ENCODE results near the gene RAD21L1.
A peak's percentile ranks its signal among the peaks of the same experiment; 100 is the strongest.

RAD21L1 gene

GRCh38 chr20:1301031-1301529 lies 75.2 kb downstream of the RAD21L1 start:
- ATAC-seq, result peak; percentile 42

DNA sequence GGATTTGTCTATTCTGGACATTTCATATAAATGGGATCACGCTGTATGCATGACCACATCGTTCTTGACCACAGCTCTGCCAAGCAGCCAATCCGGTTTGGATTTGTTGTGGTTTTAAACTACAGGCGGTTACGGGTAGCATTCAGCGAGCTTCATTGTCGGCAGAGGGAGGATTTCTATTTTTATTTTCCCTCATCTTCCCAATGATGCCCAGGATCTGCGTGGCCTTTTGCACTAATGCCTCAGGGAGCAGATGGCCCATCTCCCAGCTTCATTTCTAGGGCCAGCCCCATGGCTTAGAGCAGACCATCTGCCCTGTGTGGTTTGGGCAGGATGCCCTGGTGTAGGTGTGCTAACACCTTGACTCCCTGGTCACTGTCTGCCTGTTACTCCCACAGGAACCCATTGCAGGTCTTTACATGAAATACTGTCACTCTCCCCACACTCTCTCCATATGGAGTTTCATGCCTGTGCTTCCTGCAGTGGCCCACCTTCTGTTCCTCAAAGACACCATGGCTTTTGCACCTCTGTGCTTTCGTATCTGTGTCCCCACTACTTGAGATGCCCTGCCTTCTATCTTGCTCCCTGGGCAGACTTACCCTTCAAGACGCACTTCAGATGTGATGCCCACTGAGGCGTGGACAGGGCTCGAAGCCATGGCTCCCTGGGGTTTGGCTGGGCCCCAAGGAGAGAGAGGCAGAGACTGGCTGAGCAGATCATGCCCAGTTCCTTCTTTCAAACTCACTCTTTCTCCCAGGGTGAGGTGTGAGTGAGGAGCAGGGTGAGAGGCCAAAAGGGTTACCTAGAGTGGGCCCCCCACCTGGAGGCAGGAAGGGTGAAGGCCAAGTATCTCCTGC lies 77.1 kb downstream of the RAD21L1 start:
- no peak for ATAC-seq
- TF ChIP-seq SNAI2 (CRISPR knock-in tag; IDR thresholded peaks at IDR 0.05), result no peak
- TF ChIP-seq PPARA (CRISPR knock-in tag; IDR thresholded peaks at IDR 0.05; ENCODE audit: borderline replicate concordance), result no peak
- TF ChIP-seq, protein P1, sequence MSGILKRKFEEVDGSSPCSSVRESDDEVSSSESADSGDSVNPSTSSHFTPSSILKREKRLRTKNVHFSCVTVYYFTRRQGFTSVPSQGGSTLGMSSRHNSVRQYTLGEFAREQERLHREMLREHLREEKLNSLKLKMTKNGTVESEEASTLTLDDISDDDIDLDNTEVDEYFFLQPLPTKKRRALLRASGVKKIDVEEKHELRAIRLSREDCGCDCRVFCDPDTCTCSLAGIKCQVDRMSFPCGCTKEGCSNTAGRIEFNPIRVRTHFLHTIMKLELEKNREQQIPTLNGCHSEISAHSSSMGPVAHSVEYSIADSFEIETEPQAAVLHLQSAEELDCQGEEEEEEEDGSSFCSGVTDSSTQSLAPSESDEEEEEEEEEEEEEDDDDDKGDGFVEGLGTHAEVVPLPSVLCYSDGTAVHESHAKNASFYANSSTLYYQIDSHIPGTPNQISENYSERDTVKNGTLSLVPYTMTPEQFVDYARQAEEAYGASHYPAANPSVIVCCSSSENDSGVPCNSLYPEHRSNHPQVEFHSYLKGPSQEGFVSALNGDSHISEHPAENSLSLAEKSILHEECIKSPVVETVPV (CRISPR knock-in tag; IDR thresholded peaks at IDR 0.05), result no peak
- no peak for TF ChIP-seq ZNF8 (CRISPR knock-in tag; IDR thresholded peaks at IDR 0.05)
- TF ChIP-seq ZNF565 (CRISPR knock-in tag; conservative IDR thresholded peaks at IDR 0.05; ENCODE audit: low read depth), result no peak
- no peak for TF ChIP-seq GLIS3 (CRISPR knock-in tag; IDR thresholded peaks at IDR 0.05)
- TF ChIP-seq ESRRG (CRISPR knock-in tag; IDR thresholded peaks at IDR 0.05), result no peak
- TF ChIP-seq ZFP3 (CRISPR knock-in tag; IDR thresholded peaks at IDR 0.05), result no peak

More at GRCh38 chr20:1301031-1301529, 75.2 kb downstream of the RAD21L1 start:
- TF ChIP-seq CREB5 (CRISPR knock-in tag; IDR thresholded peaks at IDR 0.05; ENCODE audit: low read depth) (no peak), TOX (CRISPR knock-in tag; IDR thresholded peaks at IDR 0.05; ENCODE audit: borderline replicate concordance) (no peak), ZNF565 (CRISPR knock-in tag; conservative IDR thresholded peaks at IDR 0.05; ENCODE audit: low read depth) (no peak), RARB (CRISPR knock-in tag; IDR thresholded peaks at IDR 0.05) (no peak), TCF4 (CRISPR knock-in tag; IDR thresholded peaks at IDR 0.05; ENCODE audit: borderline replicate concordance) (no peak), ISL1 (CRISPR knock-in tag; IDR thresholded peaks at IDR 0.05) (no peak), TSHZ2 (CRISPR knock-in tag; IDR thresholded peaks at IDR 0.05) (no peak), ZFP3 (CRISPR knock-in tag; IDR thresholded peaks at IDR 0.05) (no peak), ARNTL (CRISPR knock-in tag; IDR thresholded peaks at IDR 0.05; ENCODE audit: borderline replicate concordance, low read depth) (no peak), SNAI2 (CRISPR knock-in tag; IDR thresholded peaks at IDR 0.05) (no peak), ZFP30 (CRISPR knock-in tag; IDR thresholded peaks at IDR 0.05) (no peak)
- TF ChIP-seq, protein P1 (CRISPR knock-in tag; IDR thresholded peaks at IDR 0.05), result no peak

- TF ChIP-seq, protein P1 (CRISPR knock-in tag; IDR thresholded peaks at IDR 0.05), result no peak
- TF ChIP-seq SNAI2 (CRISPR knock-in tag; IDR thresholded peaks at IDR 0.05) (no peak), TOX (CRISPR knock-in tag; IDR thresholded peaks at IDR 0.05; ENCODE audit: borderline replicate concordance) (no peak), TCF4 (CRISPR knock-in tag; IDR thresholded peaks at IDR 0.05; ENCODE audit: borderline replicate concordance) (no peak), BACH2 (CRISPR knock-in tag; IDR thresholded peaks at IDR 0.05; ENCODE audit: borderline replicate concordance) (no peak), OSR1 (CRISPR knock-in tag; IDR thresholded peaks at IDR 0.05) (no peak), ZC3H10 (CRISPR knock-in tag; IDR thresholded peaks at IDR 0.05) (no peak), ZNF8 (CRISPR knock-in tag; IDR thresholded peaks at IDR 0.05) (no peak), TSHZ2 (CRISPR knock-in tag; IDR thresholded peaks at IDR 0.05) (no peak)
- ATAC-seq, result no peak
Observed at GRCh38 chr20:1304710-1305515, 79.1 kb downstream of the RAD21L1 start.

All from SK-N-SH treated with all-trans-retinoic acid at 6 μM for 48 hours (cell line).